IMR-90 (cell line): Measurements from ENCODE around the gene GRIK5. TPM values are rescaled to one million over a fixed set of nuclear protein-coding genes. Genes with fewer than 3 reads are reported as not detected.

Source experiments
- ATAC-seq: fragments of 200-7000 bp; cut with Tn5 transposase; 2 replicates; pipeline ENCODE4 v1.9.1; 2020; ENCODE audit warnings: low read depth, mild to moderate bottlenecking, moderate library complexity
- BruUV-seq: library from RNA; stranded (reverse); fragments of 400-500 nt; replicated peaks from 2 replicates; lab custom pipeline; 2021; lab: Mats Ljungman, UMichigan
- CTCF ChIA-PET: fragments of 300-600 bp; formaldehyde crosslinking; extraction: SDS; loops from one replicate; lab custom pipeline; 2021; ENCODE audit warnings: antibody characterized with exemption; lab: Yijun Ruan, JAX
- POLR2A ChIA-PET: fragments of 300-600 bp; sonication (Branson Sonifier 250); formaldehyde crosslinking; loops from one replicate; lab custom pipeline; 2022; ENCODE audit warnings: antibody characterized with exemption; ENCODE audit not compliant: unreplicated experiment; lab: Charles Lee
- DNase-seq: peaks from one replicate; pipeline ENCODE4 v3.0.0; 2013
- H2AFZ ChIP-seq: replicated peaks from 2 replicates; pipeline ENCODE3; 2013; ENCODE audit warnings: low read length, mild to moderate bottlenecking; ENCODE audit not compliant: poor library complexity
- H2AK5ac ChIP-seq: 2 replicates; pipeline ENCODE4 v1.6.1; 2013; ENCODE audit warnings: low read depth, low read length, inconsistent platforms
- H2AK9ac ChIP-seq: replicated peaks from 2 replicates; pipeline ENCODE3; 2013; ENCODE audit warnings: mild to moderate bottlenecking, low read depth, low read length, moderate library complexity; ENCODE audit not compliant: poor library complexity
- H2BK120ac ChIP-seq: 2 replicates; pipeline ENCODE4 v1.6.1; 2013; ENCODE audit warnings: low read depth, low read length, inconsistent platforms
- H2BK15ac ChIP-seq: 3 replicates; pipeline ENCODE4 v1.6.1; 2013; ENCODE audit warnings: low read depth, low read length, inconsistent platforms
- H2BK20ac ChIP-seq: 2 replicates; pipeline ENCODE4 v1.6.1; 2013; ENCODE audit warnings: low read depth, mild to moderate bottlenecking, inconsistent platforms, low read length, moderate library complexity
- H2BK5ac ChIP-seq: 2 replicates; pipeline ENCODE4 v1.6.1; 2013; ENCODE audit warnings: mild to moderate bottlenecking, low read depth, low read length, inconsistent platforms; ENCODE audit not compliant: poor library complexity, severe bottlenecking
- H3K14ac ChIP-seq: replicated peaks from 2 replicates; pipeline ENCODE4 v1.6.1; 2013; ENCODE audit warnings: low read depth, low read length, inconsistent platforms
- H3K18ac ChIP-seq: 2 replicates; pipeline ENCODE4 v1.6.1; 2013; ENCODE audit warnings: low read depth, low read length, control low read depth
- H3K23ac ChIP-seq: 2 replicates; pipeline ENCODE4 v1.6.1; 2013; ENCODE audit warnings: low read depth, low read length, inconsistent platforms
- H3K27ac ChIP-seq: 2 replicates; pipeline ENCODE4 v1.5.1; 2013; ENCODE audit warnings: mild to moderate bottlenecking, control low read depth, low read length; ENCODE audit not compliant: insufficient read depth
- H3K27me3 ChIP-seq: 2 replicates; pipeline ENCODE4 v1.6.1; 2013; ENCODE audit warnings: low read length; ENCODE audit not compliant: control insufficient read depth, insufficient read depth
- H3K36me3 ChIP-seq: 2 replicates; pipeline ENCODE4 v1.6.1; 2013; ENCODE audit warnings: low read length, mixed read lengths; ENCODE audit not compliant: control insufficient read depth, insufficient read depth
- H3K4ac ChIP-seq: 2 replicates; pipeline ENCODE4 v1.6.1; 2013; ENCODE audit warnings: low read depth, low read length, inconsistent platforms
- H3K4me1 ChIP-seq: 2 replicates; pipeline ENCODE4 v1.6.1; 2013; ENCODE audit warnings: low read length, mixed read lengths; ENCODE audit not compliant: control insufficient read depth, insufficient read depth
- H3K4me2 ChIP-seq: 2 replicates; pipeline ENCODE4 v1.6.1; 2013; ENCODE audit warnings: low read depth, mild to moderate bottlenecking, control low read depth, low read length, moderate library complexity
- H3K4me3 ChIP-seq: 2 replicates; pipeline ENCODE4 v1.5.1; 2013; ENCODE audit warnings: low read depth, mild to moderate bottlenecking, control low read depth, low read length, moderate library complexity; ENCODE audit not compliant: insufficient read depth
- H3K56ac ChIP-seq: 2 replicates; pipeline ENCODE4 v1.6.1; 2013; ENCODE audit warnings: low read length, inconsistent platforms; ENCODE audit not compliant: insufficient read depth; ENCODE audit errors: extremely low read depth
- H3K79me1 ChIP-seq, 2 experiments: 2 replicates each; pipeline ENCODE4 v1.6.1; 2013; ENCODE audit warnings: low read length in 2 of 2, inconsistent platforms in 1 of 2, low read depth in 1 of 2
- H3K9ac ChIP-seq: 2 replicates; pipeline ENCODE4 v1.6.1; 2013; ENCODE audit warnings: low read depth, low read length, control low read depth
- H3K9me1 ChIP-seq: 2 replicates; pipeline ENCODE4 v1.6.1; 2013; ENCODE audit warnings: low read length, inconsistent platforms; ENCODE audit not compliant: insufficient read depth
- H3K9me3 ChIP-seq: 2 replicates; pipeline ENCODE4 v1.6.1; 2013; ENCODE audit warnings: low read length; ENCODE audit not compliant: control insufficient read depth, insufficient read depth
- H4K20me1 ChIP-seq: 2 replicates; pipeline ENCODE4 v1.6.1; 2013; ENCODE audit warnings: low read length, inconsistent platforms; ENCODE audit not compliant: insufficient read depth
- H4K5ac ChIP-seq: 2 replicates; pipeline ENCODE4 v1.6.1; 2013; ENCODE audit warnings: mild to moderate bottlenecking, low read depth, low read length, control low read depth
- H4K8ac ChIP-seq, 2 experiments: 2 replicates each; pipeline ENCODE4 v1.6.1; 2013; ENCODE audit warnings: low read depth in 2 of 2, low read length in 2 of 2, control low read depth in 1 of 2, inconsistent platforms in 1 of 2
- H4K91ac ChIP-seq: 2 replicates; pipeline ENCODE4 v1.6.1; 2013; ENCODE audit warnings: low read depth, low read length, inconsistent platforms; ENCODE audit not compliant: insufficient read depth
- BHLHE40 ChIP-seq: fragments of 150-350 bp; IDR thresholded peaks from 2 replicates; pipeline ENCODE4 v1.6.1; 2016; ENCODE audit warnings: mild to moderate bottlenecking, low read depth, low read length
- CEBPB ChIP-seq: IDR thresholded peaks from 2 replicates; pipeline ENCODE4 v1.6.1; 2012; ENCODE audit warnings: low read depth, low read length, improper control_type of control experiment
- MAZ ChIP-seq: IDR thresholded peaks from 2 replicates; pipeline ENCODE4 v1.6.1; 2012; ENCODE audit warnings: low read depth, mild to moderate bottlenecking, low read length, improper control_type of control experiment, moderate library complexity, borderline replicate concordance
- WGBS, 2 experiments: methylation state at CpG; one replicate each; pipeline versions ENCODE4 v1.1.5 to v1.1.7; 2013; ENCODE audit warnings: missing lambda C conversion rate in 2 of 2; ENCODE audit not compliant: insufficient read length in 1 of 2; ENCODE audit errors: extremely low coverage in 2 of 2; 5-methylcytosine and 5-hydroxymethylcytosine counted together
- dilution Hi-C: fragments of 300-500 bp; cut with HindIII; formaldehyde crosslinking; loops from one replicate; pipeline ENCODE4 v1.14.3; 2018; ENCODE audit warnings: low sequenced_read_pairs; ENCODE audit not compliant: unreplicated experiment
- in situ Hi-C: fragments of 300-500 bp; cut with MboI; formaldehyde crosslinking; loops from 3 replicates; pipeline ENCODE4 v1.14.3; 2019; ENCODE audit warnings: low sequenced_read_pairs, inconsistent platforms, mixed read lengths
- intact Hi-C: fragments of 100-400 bp; cut with micrococcal nuclease; formaldehyde crosslinking; loops from 2 replicates; pipeline ENCODE4 v1.10.0; 2022
- polyA plus RNA-seq, 3 experiments: library from polyadenylated mRNA; depleted of rRNA; stranded (reverse); fragments of >200 nt; gene quantifications; 2 replicates each; pipeline ENCODE4 v1.2.3, GENCODE V29; 2012; ENCODE audit warnings: low replicate concordance in 1 of 3
- total RNA-seq: library from RNA; depleted of rRNA; stranded (reverse); fragments of >200 nt; gene quantifications from 2 replicates; pipeline ENCODE4 v1.2.3, GENCODE V29; 2012
- TF ChIP-seq, protein P1 (sequence below): fragments of 150-350 bp; IDR thresholded peaks from 2 replicates; pipeline ENCODE4 v1.6.1; 2017; ENCODE audit warnings: mild to moderate bottlenecking, antibody characterized with exemption, low read length, low read depth

GRIK5 gene
- total and polyA plus RNA-seq, 2 of the 4 experiments (the other 2 are of a cell fraction), result 0.10 TPM; not detected in 1

DNA sequence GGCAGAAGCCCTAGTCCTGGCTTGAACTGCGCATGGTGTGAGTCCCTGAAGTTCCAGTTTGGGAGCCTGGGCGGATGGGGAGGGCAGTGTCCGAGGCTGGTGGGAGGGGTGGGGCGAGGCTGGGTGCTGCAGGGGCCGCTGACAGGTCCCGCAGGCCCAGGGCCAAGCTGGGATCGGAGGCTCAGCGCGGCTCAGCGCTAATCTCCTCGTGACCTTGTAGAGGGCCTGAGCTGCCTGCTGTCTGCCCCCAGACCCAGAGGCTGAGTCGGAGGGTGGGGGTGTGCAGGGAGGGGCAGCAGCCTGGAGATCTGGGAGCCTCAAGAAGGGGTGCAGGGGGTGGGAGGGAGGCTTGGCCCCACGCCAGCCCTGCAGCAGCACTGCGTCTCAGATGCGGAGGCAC is 79.0 kb downstream of the GRIK5 start:
- no peak for DNase-seq
- Histone ChIP-seq H3K4me2 (no peak overlapping the region), H3K27me3 (peaks cover 54% of the 10 kb centered on the region), H3K18ac (no peak overlapping the region), H2BK120ac (no peak overlapping the region), H4K8ac (no peak overlapping the region), H3K23ac (no peak overlapping the region), H3K9ac (no peak overlapping the region), H3K4me3 (no peak overlapping the region), H2BK20ac (no peak overlapping the region), H2AFZ (no peak overlapping the region), H4K20me1 (peaks cover 3% of the 10 kb centered on the region; the same call in 1 of the 2 replicates), H3K9me3 (no peaks in the 10 kb centered on the region), H3K4me1 (no peaks in the 10 kb centered on the region), H3K4ac (no peak overlapping the region), H3K27ac (no peak overlapping the region), H3K56ac (no peak overlapping the region), H2AK5ac (no peak overlapping the region), H3K14ac (no peak overlapping the region), H3K79me1 (no peaks in the 10 kb centered on the region), H2BK15ac (no peak overlapping the region), H3K36me3 (no peaks in the 10 kb centered on the region), H2AK9ac (no peak overlapping the region), H4K5ac (no peak overlapping the region), H2BK5ac (no peak overlapping the region), H3K9me1 (peaks cover 8% of the 10 kb centered on the region; the same call in 1 of the 2 replicates), H4K91ac (no peak overlapping the region)
- no peak for ATAC-seq
- no TSS peak for BruUV-seq
- intact Hi-C loops, result no loop called here
- ChIA-PET POLR2A (no interaction called here), CTCF (no interaction called here)
- in situ Hi-C loops, result no loop called here
- TF ChIP-seq CEBPB (no peak), MAZ (no peak), BHLHE40 (no peak)
- TF ChIP-seq, protein P1, sequence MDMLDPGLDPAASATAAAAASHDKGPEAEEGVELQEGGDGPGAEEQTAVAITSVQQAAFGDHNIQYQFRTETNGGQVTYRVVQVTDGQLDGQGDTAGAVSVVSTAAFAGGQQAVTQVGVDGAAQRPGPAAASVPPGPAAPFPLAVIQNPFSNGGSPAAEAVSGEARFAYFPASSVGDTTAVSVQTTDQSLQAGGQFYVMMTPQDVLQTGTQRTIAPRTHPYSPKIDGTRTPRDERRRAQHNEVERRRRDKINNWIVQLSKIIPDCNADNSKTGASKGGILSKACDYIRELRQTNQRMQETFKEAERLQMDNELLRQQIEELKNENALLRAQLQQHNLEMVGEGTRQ, result no peak
- dilution Hi-C loops, result no loop called here
- 7% methylated on average over 5 of the region's 15 CpGs; no CpG with 5 or more reads in 1 of the 2 experiments for WGBS, 2 experiments
